GM06990 (cell line): Measurements from ENCODE around the gene UCP3.

Source experiments
- DNase-seq: peaks from one replicate; pipeline ENCODE4 v3.0.0-alpha.2; 2011; ENCODE audit not compliant: insufficient read length; ENCODE audit errors: extremely low read depth
- H3K27me3 ChIP-seq: replicated peaks from 2 replicates; pipeline ENCODE4 v1.6.0; 2011; ENCODE audit warnings: low read length; ENCODE audit not compliant: control insufficient read depth, insufficient read depth
- H3K36me3 ChIP-seq: 2 replicates; pipeline ENCODE4 v1.5.1; 2011; ENCODE audit warnings: low read length; ENCODE audit not compliant: control insufficient read depth, insufficient read depth
- H3K4me3 ChIP-seq: replicated peaks from 2 replicates; pipeline ENCODE4 v1.5.1; 2011; ENCODE audit warnings: low read depth, mild to moderate bottlenecking, control low read depth, low read length
- CTCF ChIP-seq: IDR thresholded peaks from 2 replicates; pipeline ENCODE4 v1.5.1; 2011; ENCODE audit warnings: low read length, control low read depth, mild to moderate bottlenecking, inconsistent platforms; ENCODE audit not compliant: insufficient read depth, poor library complexity, severe bottlenecking

The UCP3 gene

GRCh38 chr11:74001822-74002286, 7.0 kb downstream of the UCP3 start:
- H3K36me3 ChIP-seq: peaks cover 2% of the 10 kb centered on the region
- TF ChIP-seq CTCF: no peak
- H3K27me3 ChIP-seq: no peaks in the 10 kb centered on the region
- no peak for DNase-seq
- H3K4me3 ChIP-seq: no peak overlapping the region

DNA sequence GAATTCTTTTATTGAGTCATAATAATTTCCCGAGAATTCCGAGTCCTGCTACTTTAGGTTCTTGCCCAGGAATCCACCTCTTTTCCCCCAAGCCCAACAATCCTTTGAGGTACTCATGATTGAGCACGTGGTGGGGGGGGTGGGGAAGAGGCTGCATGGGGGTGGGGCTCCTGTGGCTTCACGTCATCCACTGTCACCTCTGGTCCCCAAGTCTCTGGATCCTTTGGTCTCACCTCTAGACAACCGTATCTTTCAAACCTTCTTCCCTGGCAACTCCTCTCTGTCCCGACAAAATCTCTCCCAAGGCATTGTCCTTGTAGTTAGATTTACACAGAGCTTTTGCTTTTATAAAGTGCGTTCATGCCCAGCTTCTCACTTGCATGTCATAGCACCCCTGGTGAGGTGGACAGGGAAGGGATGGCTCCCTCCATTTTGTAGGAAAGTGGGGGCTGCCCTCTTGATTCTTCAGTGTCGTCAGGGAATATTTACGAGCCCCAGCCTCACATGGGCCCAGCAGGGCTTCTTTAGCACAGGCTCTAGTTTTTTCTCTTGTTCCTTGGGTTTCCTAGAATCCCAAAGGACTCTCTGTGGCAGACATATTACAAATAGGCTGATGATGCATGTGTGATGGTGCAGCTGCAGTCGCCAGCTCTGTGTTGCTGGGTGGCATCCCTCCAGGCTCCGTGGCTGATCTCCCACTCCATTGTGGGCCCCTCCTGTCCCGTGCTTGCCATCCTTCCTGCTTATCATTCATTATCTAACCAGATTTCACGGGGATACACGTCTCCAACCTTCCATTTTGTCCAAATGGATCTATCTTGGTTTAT, 8.4 kb downstream of the UCP3 start:
- no peak for TF ChIP-seq CTCF
- no peak for DNase-seq
- Histone ChIP-seq H3K4me3 (no peak overlapping the region), H3K27me3 (no peaks in the 10 kb centered on the region), H3K36me3 (peaks cover 2% of the 10 kb centered on the region)

- H3K4me3 ChIP-seq: no peak overlapping the region
- no peak for DNase-seq
- TF ChIP-seq CTCF: no peak
Observed at GRCh38 chr11:73999581-74000306, 9.1 kb downstream of the UCP3 start.

GRCh38 chr11:73998846-73999575, 9.9 kb downstream of the UCP3 start:
- no peak for DNase-seq
- Histone ChIP-seq H3K36me3 (peaks cover 2% of the 10 kb centered on the region; the same call in 1 of the 2 replicates), H3K4me3 (no peak overlapping the region), H3K27me3 (no peaks in the 10 kb centered on the region)
- TF ChIP-seq CTCF: no peak

More at GRCh38 chr11:73999581-74000306, 9.1 kb downstream of the UCP3 start:
- H3K27me3 ChIP-seq: no peaks in the 10 kb centered on the region
- H3K36me3 ChIP-seq: peaks cover 2% of the 10 kb centered on the region

- H3K4me3 ChIP-seq: no peak overlapping the region
- DNase-seq: no peak
- no peaks in the 10 kb centered on the region for H3K27me3 ChIP-seq
- H3K36me3 ChIP-seq: no peaks in the 10 kb centered on the region; the same call in 1 of the 2 replicates
- peak; percentile 9 for TF ChIP-seq CTCF
Observed at GRCh38 chr11:73997120-73997770, 11.6 kb downstream of the UCP3 start.
